HG02943 (cell line): Measurements from ENCODE around the gene TMED5.
"Not testable (repeated sequence)": the region's sequence is repeated elsewhere in the genome, so short reads cannot be mapped to it uniquely, and the experiment has no call there.

Source experiments
- ATAC-seq: cut with Tn5 transposase; IDR thresholded peaks from one replicate; pipeline ENCODE4 v1.9.1; 2021; ENCODE audit warnings: mild to moderate bottlenecking, low read depth, moderate library complexity; ENCODE audit not compliant: unreplicated experiment

Gene TMED5

GRCh38 chr1:93174638-93175037 lies 5.6 kb downstream of the TMED5 start:
- ATAC-seq = not testable (repeated sequence)

- ATAC-seq = no peak
Measured at GRCh38 chr1:93172778-93173177, 7.4 kb downstream of the TMED5 start.

- ATAC-seq = no peak
Measured at GRCh38 chr1:93171549-93172034, 8.6 kb downstream of the TMED5 start.

GRCh38 chr1:93170141-93170678 lies 10.0 kb downstream of the TMED5 start:
- ATAC-seq = not testable (repeated sequence)

- no peak for ATAC-seq
Measured at GRCh38 chr1:93167006-93167405, 13.2 kb downstream of the TMED5 start.

- not testable (repeated sequence) for ATAC-seq
Measured at GRCh38 chr1:93165895-93166294, 14.3 kb downstream of the TMED5 start.

GRCh38 chr1:93164816-93165215 lies 15.4 kb downstream of the TMED5 start:
- ATAC-seq = no peak

- ATAC-seq = not testable (repeated sequence)
Measured at GRCh38 chr1:93163314-93163713, 16.9 kb downstream of the TMED5 start.

GRCh38 chr1:93159337-93159736 lies 20.9 kb downstream of the TMED5 start:
- no peak for ATAC-seq

- ATAC-seq = no peak
Measured at GRCh38 chr1:93155335-93155734, 24.9 kb downstream of the TMED5 start.

- no peak for ATAC-seq
Measured at GRCh38 chr1:93154898-93155297, 25.3 kb downstream of the TMED5 start.

- ATAC-seq = no peak
Measured at GRCh38 chr1:93152835-93153234, 27.4 kb downstream of the TMED5 start.

GRCh38 chr1:93151474-93151873 lies 28.7 kb downstream of the TMED5 start:
- ATAC-seq = no peak

- no peak for ATAC-seq
Measured at GRCh38 chr1:93150729-93151128, 29.5 kb downstream of the TMED5 start.

- ATAC-seq = no peak
Measured at GRCh38 chr1:93148001-93148400, 32.2 kb downstream of the TMED5 start.

GRCh38 chr1:93143769-93144168 lies 36.4 kb downstream of the TMED5 start:
- no peak for ATAC-seq

GRCh38 chr1:93143136-93143535 lies 37.1 kb downstream of the TMED5 start:
- ATAC-seq = no peak

GRCh38 chr1:93142161-93142560 lies 38.1 kb downstream of the TMED5 start:
- ATAC-seq = no peak

- ATAC-seq = no peak
Measured at GRCh38 chr1:93140106-93140505, 40.1 kb downstream of the TMED5 start.

GRCh38 chr1:93137604-93138292 lies 42.5 kb downstream of the TMED5 start:
- no peak for ATAC-seq

- no peak for ATAC-seq
Measured at GRCh38 chr1:93136445-93136844, 43.8 kb downstream of the TMED5 start.

- no peak for ATAC-seq
Measured at GRCh38 chr1:93132638-93133037, 47.6 kb downstream of the TMED5 start.
